Kidney glomerular epithelial cell (primary cell): ENCODE results near the gene CIAO3.
A peak's percentile ranks its signal among the peaks of the same experiment; 100 is the strongest.
"Not testable (repeated sequence)": the region's sequence is repeated elsewhere in the genome, so short reads cannot be mapped to it uniquely, and the experiment has no call there.

ENCODE experiments used
- DNase-seq: peaks from one replicate; lab custom pipeline; 2025; lab: John Stamatoyannopoulos, UW

CIAO3 gene

DNA sequence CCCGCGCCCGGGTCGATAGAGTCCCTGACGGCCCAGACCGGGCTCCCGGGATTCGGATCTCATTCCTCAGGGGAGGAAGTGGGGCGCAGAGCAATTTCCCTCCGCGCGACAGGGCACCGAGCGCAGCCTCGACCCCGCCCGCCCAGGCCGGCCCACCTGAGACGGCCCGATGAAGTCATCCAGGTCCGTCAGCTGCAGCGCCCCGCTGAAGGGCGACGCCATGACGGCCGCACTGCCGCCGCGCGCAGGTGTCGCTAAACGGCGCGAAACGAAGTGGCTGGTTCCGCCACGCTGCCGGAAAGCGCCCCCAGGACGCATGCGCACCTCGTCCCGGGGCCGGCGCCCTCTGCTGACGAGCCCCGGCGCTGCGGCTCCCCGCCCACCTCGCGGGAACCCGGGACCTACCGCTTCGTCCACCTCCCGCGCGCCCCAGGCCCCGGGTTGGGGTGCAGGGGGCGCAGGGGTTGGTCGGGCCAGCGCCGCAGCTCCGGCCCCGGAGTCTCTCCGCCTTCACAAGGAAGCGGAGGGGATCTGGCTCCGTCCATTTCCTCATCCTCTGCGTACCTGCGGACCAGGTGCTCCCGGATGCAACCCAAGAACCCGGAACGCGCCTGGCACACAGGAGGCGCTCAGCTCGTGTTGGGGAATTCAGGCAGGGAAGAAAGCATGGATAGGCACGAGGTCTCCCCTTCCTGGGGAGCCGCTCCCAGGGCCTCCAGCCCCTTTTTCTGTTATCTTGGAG lies at the start of gene CIAO3:
CIAO3 (minus strand) TSS at position 234 of the 742 bp plus-strand sequence; CDS start at position 222, 12 bp downstream.
- peak; percentile 67 for DNase-seq

DNA sequence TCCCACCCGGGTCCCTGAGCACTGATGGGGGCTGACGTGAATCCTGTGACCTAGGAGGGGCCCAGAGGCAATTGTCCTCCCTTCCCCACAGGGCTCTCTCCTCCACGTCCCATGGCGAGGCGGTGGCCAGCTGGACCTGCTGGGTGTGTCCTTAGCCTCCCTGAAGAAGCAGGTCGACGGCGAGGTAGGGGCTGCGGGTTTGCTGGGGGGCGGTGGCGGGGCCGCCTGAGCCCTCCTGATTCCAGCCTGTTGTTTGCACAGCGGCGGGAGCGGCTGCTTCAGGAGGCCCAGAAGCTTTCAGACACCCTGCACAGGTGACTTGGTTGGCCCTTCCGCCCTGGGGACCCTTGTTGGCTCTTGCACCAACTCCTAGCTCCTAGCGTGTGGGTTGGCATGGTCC lies 49.3 kb upstream of the CIAO3 start:
- no peak for DNase-seq

DNA sequence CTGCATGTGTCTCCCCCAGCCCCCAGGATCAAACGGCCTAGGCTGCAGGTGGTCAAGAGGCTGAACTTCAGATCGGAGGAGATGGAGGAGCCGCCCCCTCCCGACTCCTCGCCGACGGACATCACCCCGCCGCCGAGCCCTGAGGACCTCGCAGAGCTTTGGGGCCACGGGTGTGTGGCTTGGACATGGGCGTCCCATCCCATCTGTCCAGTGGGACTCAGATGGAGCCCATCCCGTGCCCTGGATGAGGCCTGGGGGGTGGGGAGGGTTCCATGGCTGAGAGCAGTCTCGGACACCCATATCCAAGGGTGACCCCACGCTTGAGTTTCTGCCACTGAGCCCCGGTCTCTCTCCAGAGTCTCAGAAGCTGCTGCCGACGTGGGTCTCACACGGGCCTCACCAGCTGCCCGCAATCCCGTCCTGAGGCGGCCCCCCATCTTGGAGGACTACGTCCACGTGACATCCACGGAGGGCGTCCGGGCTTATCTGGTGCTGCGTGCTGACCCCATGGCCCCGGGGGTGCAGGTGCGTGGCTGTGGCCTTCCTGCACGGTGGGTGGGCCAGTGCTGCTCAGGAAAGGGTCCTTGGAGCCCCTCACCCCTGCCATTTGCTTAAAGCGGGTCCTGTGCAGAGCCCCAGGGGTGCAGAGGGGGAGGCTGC lies 48.5 kb upstream of the CIAO3 start:
- DNase-seq: no peak

DNA sequence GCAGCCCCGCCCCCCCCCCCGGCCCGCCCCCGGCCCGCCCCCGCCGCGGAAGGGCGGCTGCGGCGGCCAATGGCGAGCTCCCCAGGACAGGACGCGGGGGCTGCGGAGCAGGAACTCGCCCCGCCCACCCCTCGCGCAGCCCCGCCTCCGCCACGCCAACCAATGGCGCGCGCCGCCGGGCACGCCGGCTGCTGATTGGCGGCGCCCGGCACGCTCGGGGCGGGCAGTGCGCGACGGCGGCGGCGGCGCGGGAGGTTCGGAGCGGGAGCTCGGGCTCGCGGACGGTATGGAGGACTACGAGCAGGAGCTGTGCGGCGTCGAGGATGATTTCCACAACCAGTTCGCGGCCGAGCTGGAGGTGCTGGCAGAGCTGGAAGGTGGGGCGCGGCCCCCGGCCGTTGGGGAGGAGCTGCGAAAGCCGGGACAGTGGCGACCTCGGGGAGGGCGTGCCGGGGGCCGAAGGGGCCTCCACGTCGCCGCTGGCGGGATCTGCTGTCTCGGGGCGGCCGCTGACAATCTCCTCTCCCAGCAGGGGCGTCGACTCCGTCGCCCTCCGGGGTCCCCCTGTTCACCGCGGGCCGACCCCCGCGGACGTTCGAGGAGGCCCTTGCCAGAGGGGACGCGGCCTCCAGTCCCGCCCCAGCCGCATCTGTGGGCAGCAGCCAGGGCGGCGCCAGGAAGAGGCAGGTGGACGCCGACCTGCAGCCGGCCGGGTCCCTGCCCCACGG lies 47.8 kb upstream of the CIAO3 start, which contains the start of gene CHTF18:
CHTF18 (plus strand) TSS at position 222 of the 728 bp plus-strand sequence; CDS start at position 287, 65 bp downstream.
- DNase-seq: peak; percentile 84

DNA sequence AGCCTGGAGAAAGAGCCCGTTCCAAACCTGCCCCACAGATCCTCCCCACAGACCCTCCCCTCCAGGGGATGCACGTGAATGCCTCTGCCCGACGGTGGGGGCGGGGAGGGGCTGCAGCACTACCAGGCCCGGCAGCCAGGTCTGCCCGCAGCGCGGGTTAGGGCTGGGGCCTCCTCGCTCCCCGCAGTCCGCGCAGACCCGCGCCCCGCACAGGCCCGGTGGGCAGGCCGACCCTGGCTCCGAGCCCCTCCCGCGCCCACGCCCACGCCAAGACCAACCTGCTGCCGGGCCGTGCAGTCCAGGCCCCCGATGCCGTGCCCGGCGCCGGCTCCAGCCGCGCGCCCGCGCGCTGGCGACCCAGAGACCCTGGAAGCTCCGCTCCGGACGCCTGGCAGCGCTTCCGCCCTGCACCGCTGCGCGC lies 47.2 kb upstream of the CIAO3 start, which contains the start of gene RPUSD1:
RPUSD1 (minus strand) TSS at position 404 of the 421 bp plus-strand sequence. CDS start 644 bp downstream, outside the sequence.
- DNase-seq: no peak

DNA sequence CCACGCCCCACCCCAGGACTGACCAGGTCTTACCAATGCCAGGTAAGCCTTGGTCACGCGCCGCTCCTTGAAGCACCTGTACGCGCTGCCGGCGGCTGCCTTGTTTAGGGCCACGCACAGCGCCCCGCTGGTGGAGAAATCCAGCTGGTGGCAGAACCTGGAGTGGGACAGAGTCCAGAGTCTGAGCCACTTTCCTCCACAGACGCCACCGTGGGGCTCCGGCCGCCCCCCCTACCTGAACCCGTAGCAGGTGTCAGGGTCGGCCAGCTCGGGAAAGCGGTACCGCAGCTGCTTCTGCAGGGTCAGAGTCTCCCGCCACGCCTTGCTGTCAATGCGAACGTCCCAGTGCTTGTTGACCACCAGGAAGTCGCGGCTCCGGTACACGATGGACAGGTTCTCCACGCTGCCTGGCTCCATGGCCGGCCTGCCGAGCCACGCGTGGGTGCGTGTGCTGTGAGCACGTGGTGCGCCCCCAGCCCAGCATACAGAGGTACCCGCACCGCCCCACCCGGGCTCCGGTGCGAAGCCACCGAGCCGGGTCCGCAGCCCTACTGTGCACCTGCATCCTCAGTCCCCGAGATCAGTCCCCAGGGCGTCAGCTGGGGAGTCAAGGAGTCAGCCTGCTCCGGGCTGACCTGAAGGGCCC lies 46.6 kb upstream of the CIAO3 start:
- DNase-seq: no peak

DNA sequence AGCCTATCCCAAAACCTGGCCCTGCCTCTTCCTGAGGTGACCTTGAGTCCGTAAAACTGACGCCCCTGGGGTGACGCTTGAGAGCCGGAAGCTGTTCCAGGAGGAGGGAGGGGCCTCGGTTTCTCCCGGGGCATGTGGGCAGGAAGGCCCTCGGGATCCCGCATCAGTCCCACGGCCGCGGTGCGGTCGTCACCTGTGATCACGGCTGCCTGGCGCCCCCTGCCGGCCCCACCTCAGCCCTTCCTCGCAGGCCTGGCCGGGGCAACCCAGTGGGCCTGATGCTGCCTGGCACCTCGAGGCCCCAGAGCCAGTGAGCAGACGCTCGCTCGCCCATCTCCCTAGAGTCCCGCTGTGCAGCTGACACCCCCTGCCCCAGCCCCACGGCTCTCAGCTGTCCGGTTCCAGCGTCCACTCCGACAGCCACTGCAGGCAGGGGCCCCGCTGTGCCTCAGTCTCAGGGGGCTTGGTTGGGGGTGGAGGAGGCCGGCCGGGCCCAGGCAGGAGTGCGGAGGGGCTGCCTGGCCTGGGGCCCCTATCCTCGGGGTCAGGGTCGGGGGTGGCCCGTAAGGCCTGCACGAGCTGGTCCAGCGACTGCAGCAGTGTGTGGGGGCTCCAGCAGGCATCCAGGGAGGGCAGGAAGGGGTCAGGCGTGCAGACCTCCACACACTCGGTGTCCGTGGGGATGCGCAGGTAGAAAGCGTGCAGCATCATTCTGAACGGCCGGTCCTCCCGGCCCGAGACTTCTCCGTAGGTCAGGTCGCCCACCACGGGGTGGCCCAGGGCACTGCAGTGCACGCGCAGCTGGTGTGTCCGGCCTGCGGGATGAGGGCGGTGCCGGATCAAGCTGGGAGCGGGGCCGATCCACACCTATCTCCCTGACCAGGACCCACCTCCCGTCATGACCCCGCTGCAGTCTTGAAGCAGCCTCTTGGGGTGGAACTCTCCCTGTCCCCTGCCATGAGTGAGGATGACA lies 45.1 kb upstream of the CIAO3 start:
- peak; percentile 4 for DNase-seq

DNA sequence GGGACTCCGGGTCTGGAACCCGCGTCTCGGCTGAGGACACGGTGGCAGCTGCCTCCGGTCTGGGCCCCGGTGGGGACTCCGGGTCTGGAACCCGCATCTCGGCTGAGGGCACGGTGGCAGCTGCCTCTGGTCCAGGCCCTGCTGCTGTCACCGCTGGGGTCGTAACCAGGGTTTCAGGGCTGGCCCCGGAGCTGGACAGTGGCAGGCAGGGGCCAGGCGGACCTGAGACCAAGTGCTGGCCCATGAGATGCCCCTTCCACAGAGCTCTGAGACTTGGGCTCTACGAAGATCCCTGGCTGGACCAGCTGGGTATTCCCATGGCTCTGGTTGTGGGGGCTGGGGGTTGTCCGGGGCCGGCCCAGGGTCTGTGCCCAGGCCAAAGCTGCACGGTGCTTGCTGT lies 43.6 kb upstream of the CIAO3 start:
- DNase-seq: no peak

DNA sequence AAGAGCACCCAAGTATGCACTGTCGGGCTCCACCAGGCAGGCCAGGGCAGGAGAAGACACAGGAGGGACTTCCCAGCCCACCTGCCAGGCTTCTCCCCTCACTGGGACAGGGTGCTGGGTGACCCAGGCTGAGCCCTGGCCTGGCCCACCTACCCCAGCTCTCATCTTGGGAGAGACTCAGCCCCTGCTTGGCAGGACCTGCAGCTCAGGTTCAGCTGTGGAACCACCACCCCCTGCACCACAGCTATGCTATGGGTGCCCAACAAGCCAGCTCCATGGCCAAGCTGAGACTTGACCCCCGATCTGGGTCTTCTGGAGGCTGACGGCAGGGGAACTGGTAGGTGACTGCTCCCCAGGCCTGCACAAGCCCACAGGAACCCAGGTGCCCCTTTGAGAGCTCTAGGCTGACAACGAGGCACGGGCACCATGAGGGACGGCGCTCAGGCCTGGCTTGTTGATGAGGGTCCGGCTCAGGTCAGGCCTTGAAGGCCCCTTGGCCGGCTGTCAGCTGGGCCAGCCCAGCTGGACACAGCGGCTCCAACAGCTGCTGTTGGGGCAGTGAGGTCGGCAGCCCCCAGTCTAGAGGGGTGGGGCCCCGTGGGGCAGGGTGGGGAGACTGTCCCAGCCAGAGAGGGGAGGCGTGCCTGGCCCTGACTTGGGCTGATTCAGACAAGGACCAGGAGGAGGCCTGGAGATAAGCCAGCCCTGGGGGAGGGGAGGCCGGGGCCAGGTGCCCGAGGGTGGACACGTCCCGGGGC lies 42.8 kb upstream of the CIAO3 start:
- no peak for DNase-seq

DNA sequence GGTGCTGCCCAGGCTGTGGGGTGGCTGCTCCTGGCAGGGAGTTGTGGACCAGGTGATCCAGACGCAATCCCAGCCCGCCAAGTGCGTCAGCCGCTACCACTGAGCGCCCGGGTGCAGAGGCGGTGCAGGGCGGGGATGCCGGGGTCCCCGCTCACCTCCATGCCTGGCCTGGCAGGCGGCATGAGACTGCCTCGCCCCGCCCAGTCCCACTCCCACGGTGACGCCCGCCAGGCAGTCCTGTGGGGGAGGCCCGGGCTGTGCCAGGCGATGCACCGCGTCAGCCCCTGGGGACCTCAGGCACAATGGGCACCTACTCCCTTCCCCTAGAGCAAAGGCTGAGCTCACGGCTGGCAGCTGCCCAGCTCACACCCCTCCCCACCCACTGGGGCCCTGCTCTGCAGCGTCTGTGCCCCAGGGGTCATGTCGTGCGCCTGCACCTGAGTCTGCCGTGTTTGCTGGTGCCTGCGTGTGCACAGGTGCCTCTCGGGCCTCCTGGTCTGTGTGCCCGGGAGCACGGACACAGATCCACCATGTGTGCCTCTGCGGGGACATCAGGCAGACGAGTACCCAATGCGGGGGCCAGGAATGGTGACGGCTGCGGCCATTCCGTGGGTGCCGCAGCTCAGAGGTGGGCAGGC lies 42.1 kb upstream of the CIAO3 start:
- DNase-seq: peak; percentile 18

DNA sequence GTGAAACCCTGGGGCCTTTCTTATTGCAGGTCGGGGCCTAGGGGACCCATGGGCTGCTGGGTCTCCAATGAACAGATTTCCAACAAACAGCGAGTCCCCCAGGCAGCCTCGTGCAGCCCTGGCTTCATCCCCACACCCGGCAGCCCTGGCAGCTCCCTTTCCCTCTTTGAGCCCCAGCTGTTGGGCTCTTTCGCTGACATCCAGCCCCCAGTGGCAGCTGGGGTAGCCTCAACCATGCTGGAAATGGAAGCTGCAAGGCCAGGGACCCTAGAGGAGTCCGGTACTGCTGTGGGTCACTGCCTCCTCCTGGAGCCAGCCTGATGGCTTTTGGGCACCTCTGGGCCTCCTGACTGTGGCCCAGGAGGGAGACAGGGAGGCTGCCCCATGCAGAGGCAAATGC lies 41.5 kb upstream of the CIAO3 start:
- DNase-seq: no peak

DNA sequence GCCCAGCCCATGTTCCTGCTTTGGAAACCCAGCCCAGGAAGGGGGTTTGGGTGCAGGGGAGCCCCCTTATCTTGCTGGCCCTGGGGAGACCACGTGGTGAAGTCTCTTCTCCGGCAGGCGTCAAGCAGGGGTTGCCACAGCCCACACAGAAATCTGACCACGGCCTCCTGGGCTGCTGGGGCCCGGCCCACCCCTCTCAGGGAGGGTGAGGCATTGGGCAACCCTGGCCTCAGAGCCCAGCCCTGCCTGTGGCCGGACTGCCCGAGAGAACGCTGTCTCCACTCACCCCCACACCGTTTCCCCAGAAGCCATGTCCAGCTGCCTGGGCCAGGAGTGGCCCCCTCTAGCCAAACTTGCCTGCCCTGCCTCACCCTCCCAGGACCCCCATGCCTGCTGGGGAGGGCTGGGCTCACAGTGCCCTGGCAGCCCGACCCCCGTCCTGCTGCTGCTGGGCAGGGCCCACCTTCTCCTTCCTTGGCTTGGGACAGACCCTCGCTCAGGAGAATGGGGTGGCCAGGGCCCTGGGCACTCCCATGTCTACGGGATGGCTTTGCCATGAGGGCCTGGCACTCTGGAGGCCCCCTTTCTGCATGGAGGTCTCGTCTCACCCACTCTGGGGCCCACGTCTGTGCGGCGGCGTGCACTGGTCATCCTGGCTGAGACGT lies 40.7 kb upstream of the CIAO3 start:
- DNase-seq: no peak

DNA sequence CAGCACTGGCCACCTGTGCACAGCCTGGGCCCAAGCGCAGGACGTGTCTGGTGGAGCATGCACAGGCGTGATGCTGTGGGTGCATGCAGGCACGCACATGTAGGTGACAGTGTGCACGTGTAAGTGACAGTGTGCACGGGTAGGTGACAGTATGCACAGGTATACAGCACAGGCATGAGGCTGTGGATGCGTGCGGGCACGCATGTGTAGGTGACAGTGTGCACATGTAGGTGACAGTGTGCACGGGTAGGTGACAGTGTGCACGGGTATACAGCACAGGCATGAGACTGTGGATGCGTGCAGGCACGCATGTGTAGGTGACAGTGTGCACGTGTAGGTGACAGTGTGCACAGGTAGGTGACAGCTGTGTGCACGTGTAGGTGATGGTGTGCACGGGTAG lies 39.5 kb upstream of the CIAO3 start:
- no peak for DNase-seq

DNA sequence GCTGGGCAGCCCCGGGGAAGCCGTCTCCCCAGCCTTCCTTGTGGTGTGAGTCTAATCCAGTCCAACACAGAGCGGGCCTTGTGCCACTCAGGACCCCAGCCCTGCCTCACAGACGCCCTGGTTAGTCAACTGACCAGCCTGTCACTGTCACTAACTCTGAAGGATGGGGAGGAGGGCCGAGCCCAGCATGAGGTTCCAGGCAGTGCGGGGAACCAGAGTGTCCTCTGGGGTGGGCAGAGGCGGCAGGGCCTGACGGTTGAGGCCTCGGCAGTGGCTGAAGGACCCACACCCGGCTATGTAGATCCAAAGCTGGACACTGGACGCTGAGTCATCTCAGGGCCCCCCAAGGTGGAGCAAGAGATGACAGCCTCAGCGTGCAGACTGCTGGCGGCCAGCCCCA lies 38.8 kb upstream of the CIAO3 start:
- DNase-seq: no peak

DNA sequence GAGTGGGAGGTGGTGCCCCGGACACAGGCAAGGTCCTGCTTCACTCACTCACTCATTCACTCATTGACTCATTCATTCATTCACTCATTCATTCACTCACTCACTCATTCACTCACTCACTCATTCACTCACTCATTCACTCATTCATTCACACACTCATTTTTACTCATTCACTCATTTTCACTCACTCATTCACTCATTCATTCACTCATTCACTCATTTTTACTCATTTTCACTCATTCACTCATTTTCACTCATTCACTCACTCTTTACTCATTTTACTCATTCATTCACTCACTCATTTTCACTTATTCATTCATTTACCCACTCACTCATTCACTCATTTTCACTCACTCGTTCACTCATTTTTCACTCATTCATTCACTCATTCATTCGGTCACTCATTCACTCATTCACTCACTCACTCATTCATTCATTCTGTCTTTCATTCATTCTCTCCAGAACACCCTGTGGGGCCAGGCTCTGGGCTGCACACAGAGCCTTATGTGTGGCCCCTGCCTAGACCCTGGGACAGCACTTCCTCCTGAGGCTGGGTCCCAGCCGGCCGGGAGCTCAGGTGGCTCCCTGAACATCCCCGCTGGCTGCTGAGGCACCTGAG lies 38.2 kb upstream of the CIAO3 start:
- no peak for DNase-seq

DNA sequence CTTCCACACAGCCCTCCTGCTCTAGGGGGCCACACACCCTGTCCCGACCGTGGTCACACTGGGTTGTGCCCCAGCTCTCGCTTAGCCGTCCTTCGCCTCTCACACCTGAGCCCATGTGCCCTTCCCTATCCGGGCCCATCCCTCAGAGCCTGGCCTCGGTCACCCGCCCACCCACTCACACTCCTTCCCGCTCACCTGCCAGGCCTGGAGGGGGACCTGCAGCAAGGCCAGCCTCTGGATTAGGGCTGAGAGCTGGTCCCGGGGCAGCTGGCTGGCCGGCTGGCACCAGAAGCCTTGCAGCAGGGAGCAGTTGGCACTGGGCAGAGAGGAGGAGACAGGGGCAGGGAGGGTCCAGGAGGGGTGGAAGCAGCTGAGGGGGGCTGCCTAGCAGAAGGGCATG lies 37.6 kb upstream of the CIAO3 start:
- DNase-seq: no peak

DNA sequence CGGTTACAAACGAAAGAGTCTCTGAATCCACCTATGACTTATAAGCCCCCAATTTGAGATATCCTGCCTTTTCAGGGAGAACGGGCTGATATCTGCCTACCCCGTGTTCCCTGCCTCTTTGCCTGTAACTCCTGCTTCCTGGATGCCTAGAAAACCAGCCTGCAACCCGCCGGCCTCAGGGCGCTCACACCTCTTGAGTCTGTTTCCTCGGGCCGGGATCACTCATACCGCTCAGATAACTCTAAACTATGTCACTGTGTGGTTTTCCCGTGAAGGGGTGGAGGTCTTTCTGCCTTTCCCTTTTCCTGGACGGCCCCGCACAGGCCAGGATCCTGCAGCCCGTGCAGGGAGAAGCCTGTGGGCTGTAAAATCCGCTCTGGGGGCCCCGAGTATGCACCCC lies 37.0 kb upstream of the CIAO3 start:
- DNase-seq: no peak

DNA sequence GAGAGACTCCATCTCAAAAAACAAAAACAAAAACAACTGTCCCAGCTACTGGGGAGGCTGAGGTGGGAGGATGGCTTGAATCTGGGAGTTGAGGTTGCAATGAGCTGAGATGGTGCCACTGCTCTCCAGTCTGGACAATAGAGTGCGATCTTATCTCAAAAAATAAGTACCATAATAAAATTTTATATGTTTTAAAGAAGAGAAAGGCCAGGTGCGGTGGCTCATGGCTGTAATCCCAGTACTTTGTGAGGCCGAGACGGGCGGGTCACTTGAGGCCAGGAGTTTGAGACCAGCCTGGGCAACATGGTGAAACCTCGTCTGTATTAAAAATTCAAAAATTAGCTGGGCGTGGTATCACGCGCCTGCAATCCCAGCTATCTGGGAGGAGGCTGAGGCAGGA lies 36.0 kb upstream of the CIAO3 start:
- DNase-seq: no peak

DNA sequence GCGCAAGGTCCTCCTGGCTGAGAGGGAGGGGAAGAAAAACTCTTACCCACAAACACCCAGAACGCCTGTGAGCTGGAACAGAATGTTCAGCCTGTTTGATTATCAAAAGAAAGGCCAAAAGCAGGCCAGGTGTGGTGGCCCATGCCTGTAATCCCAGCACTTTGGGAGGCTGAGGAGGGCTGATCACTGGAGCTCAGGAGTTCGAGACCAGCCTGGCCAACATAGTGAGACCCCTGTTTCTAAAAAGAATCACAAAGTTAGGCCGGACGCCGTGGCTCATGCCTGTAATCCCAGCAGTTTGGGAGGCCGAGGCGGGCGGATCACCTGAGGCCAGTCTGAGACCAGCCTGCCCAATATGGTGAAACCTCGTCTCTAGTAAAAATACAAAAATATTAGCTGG lies 35.5 kb upstream of the CIAO3 start:
- DNase-seq: not testable (repeated sequence)
